Measurements from ENCODE around the gene GLS.
"Not testable (repeated sequence)": the region's sequence is repeated elsewhere in the genome, so short reads cannot be mapped to it uniquely, and the experiment has no call there.

GLS gene

DNA sequence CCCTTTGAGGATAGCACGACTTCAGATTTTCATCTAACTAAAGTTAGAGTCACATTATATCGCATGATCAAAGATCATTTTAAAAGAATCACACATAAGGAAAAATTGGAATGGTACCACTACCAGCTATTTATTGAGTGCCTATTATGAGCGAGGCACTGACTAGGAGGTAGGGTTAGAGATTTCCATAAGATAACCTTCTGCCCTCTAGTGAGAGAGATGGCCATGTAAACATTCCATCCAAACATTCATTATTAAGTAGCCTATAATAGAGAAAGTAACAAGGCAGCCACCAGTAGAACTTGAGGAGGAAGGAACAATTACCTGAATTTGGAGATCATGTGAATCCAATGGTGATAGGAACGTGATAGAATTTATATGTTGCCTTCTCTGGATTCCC is 25.4 kb upstream of the GLS start:
- DNase-seq (ENCODE audit: low read depth), result no peak
- no peak overlapping the region for H3K4me3 ChIP-seq (ENCODE audit: low read depth, low read length)
- TF ChIP-seq, protein P1, sequence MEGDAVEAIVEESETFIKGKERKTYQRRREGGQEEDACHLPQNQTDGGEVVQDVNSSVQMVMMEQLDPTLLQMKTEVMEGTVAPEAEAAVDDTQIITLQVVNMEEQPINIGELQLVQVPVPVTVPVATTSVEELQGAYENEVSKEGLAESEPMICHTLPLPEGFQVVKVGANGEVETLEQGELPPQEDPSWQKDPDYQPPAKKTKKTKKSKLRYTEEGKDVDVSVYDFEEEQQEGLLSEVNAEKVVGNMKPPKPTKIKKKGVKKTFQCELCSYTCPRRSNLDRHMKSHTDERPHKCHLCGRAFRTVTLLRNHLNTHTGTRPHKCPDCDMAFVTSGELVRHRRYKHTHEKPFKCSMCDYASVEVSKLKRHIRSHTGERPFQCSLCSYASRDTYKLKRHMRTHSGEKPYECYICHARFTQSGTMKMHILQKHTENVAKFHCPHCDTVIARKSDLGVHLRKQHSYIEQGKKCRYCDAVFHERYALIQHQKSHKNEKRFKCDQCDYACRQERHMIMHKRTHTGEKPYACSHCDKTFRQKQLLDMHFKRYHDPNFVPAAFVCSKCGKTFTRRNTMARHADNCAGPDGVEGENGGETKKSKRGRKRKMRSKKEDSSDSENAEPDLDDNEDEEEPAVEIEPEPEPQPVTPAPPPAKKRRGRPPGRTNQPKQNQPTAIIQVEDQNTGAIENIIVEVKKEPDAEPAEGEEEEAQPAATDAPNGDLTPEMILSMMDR (IDR thresholded peaks at IDR 0.05; ENCODE audit: insufficient read depth, low read depth, low read length, missing control alignments), result no peak

DNA sequence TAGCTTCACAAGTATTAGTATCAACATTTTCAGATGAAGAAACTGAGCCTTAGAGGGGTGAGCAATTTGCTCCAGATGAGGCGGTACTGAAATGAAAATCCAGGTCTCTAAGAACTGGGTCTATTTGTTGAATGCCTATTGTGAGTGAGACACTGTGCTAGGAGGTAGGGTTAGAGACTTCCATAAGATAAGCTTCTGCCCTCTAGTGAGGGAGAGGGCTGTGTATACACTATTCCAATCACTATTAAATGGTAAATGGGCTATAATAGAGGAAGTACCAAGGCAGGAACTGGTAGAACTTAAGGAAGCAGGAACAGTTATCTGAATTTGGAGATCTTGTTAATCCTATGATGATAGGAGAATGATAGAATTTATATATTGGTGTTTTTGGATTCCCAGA is 23.6 kb upstream of the GLS start:
- no peak overlapping the region for H3K4me3 ChIP-seq (ENCODE audit: low read depth, low read length)
- DNase-seq (ENCODE audit: low read depth), result no peak
- TF ChIP-seq, protein P1 (IDR thresholded peaks at IDR 0.05; ENCODE audit: insufficient read depth, low read depth, low read length, missing control alignments), result no peak

DNA sequence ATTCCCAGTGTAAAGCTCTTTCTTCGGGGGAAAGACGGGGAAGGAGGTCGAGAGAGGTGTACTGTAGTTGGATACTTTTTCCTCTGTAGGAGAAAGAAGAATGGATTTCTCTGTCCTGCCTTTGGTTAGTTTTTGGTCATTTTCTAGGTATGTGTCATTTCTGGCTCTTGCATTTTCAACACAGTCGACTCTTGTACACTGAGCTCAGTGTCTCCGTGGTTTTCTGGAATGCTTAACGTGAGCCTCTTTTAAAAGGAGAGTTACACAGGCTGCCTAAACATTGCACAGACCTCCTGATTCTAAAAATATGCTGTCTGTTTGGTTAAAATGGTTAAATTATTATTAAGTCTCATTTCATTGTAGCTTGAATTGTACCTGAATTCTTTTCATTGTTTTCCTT is 21.8 kb upstream of the GLS start:
- no peak overlapping the region for H3K4me3 ChIP-seq (ENCODE audit: low read depth, low read length)
- no peak for DNase-seq (ENCODE audit: low read depth)
- TF ChIP-seq, protein P1 (IDR thresholded peaks at IDR 0.05; ENCODE audit: insufficient read depth, low read depth, low read length, missing control alignments), result no peak

DNA sequence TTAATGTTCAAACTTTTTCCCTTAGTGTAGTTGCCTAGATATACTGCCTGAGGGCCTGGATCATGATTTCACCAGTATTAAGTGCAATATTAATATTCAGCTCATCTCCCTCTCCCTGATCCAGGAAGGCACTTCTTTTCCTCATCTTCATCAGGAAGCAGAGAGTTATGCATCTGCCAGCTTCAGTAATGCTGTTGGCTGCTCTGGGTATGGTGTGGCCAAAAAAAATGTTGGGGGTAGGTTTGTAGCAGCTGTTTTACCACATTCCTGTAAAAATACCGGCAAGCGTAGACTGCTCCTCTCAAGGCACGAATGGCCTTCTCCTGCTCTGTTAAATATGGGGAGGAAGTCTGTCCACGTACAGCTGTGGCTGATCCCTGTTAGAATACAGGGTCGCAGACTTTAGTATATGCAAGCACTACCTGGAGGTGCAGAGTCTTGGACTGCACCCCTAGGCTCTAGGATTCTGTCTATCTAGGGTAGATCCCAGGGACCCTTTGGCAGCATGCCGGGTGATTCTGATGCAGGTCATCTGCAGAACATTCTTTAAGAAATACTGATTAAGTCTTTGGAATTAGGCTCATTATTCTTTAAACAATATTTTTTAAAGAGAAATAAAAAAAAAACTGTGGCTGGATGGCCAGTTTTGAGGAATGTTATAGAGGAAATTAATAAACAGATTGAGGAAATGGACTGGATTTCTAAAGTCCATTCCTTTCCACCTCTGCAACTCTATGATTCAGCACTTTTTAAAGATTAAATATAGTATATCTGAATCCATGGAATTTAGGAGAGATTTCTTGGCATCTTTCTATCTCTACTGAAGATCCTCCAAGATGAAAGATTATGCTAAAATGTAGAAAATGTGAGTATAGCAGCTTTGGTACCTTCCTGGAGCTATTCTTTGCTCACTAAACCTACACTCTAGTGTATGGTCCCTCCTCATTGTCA is 21.0 kb upstream of the GLS start:
- no peak overlapping the region for H3K4me3 ChIP-seq (ENCODE audit: low read depth, low read length)
- no peak for DNase-seq (ENCODE audit: low read depth)
- TF ChIP-seq, protein P1 (IDR thresholded peaks at IDR 0.05; ENCODE audit: insufficient read depth, low read depth, low read length, missing control alignments), result no peak

DNA sequence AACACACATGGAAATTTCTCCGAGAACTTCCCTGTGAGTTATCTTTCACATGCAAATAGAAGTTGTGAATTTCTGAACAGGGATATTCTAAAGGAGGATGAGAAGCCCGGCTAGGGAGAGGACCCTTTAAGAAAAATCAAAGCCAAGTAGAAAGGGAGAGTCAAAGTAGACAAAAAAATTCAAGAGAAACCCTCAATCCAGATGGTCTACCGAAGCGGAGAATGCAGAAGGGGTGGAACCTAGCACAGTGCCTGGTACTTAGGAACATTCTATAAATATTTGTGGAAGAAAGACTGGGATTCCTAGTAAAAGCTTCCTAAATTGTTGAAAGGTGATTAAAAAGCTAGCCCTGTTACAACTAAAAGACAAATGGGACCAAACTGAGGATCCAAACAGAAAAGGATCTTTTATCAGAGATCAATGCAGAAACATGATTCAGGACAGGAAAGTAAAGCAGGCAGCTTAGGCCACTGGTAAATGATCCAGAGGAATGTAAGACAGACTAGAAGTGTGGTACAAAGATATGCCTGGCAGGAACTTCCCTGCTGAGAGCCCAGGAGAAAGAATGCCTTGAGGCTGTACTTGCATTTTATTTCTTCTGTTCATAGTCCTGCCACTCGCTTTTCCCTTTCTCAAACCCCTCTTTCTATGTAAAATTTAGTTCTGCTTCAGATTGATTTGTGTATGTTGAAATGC is 19.5 kb upstream of the GLS start:
- TF ChIP-seq, protein P1 (IDR thresholded peaks at IDR 0.05; ENCODE audit: insufficient read depth, low read depth, low read length, missing control alignments), result no peak
- no peak overlapping the region for H3K4me3 ChIP-seq (ENCODE audit: low read depth, low read length)
- no peak for DNase-seq (ENCODE audit: low read depth)

DNA sequence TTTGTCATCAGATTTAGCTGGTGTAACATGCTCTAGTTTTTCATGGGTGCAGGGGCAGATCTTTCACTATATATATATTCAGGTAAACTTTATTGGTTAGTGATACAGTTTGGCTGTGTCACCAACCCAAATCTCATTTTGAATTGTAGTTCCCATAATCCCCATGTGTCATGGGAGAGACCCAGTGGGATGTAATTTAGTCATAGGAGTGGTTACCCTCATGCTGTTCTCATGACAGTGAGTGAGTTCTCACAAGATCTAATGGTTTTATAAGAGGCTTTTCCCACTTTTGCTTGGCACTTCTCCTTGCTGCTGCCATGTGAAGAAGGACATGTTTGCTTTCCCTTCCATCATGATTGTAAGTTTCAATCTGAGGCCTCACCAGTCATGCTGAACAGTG is 18.5 kb upstream of the GLS start:
- not testable (repeated sequence) for H3K4me3 ChIP-seq (ENCODE audit: low read depth, low read length); DNase-seq (ENCODE audit: low read depth)

DNA sequence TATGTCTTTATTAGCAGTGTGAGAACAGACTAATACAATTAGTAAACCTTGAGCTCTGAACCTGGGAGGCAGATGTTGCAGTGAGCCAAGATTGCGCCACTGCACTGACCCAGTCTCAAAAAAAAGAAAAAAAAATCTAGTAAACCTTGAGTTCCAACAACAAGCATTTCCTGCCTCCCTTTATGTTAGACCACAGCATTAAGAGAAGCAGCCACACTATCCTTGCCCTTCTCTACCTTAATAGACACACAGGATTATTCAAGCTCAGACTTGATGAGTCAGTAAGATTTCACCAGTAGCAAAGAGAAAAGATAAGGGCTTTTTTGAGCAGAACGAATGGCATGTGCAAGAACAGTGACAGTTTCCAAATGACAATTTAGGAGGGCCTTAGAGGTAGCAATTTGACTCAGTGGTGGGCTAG is 18.0 kb upstream of the GLS start:
- no peak for DNase-seq (ENCODE audit: low read depth)
- TF ChIP-seq, protein P1 (IDR thresholded peaks at IDR 0.05; ENCODE audit: insufficient read depth, low read depth, low read length, missing control alignments), result no peak
- no peak overlapping the region for H3K4me3 ChIP-seq (ENCODE audit: low read depth, low read length)

Measured in GM12865 (cell line).